HG03378 (cell line): ENCODE measurements around the gene CCDC171.
A peak's percentile ranks its signal among the peaks of the same experiment; 100 is the strongest.

Experiments used
- ATAC-seq: cut with Tn5 transposase; IDR thresholded peaks from one replicate; pipeline ENCODE4 v1.9.1; 2021; ENCODE audit warnings: mild to moderate bottlenecking, moderate library complexity; ENCODE audit not compliant: unreplicated experiment

CCDC171 gene

DNA sequence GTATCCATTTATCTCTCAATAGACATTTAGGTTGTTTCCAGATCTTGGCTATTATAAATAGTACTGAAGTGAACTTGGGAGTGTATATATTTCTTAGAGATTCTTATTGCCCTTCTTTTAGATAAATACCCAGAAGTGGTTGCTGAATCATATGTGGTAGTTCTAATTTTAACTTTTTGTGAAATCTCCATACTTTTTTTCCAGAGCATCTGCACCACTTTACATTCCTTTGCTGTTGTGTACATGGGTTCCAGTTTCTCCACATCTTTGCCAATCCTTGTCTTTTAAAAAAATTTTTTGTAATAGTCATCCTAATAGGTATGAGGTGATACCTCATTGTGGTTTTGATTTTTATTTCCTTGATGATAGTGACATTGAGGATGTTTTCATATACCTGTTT lies 303.7 kb downstream of the CCDC171 start:
- no peak for ATAC-seq

DNA sequence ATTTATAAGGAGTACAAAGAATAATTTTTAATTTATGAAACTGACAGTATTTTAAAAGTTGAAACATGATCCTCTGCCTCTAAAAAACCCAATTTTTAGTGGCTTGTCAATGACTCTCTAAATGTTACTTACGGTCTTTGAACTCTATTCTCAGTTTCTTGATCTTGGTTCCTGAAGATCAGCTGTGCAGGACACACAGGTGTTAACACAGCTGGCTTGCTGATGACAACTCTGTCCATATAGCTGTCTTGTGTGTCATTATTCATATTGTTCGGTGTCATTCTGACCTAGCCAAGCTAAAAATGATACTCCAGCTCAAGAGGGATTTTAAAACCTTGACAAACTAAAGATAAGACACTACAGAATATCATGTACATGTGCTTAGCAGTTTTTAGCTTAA lies 314.5 kb downstream of the CCDC171 start:
- no peak for ATAC-seq

DNA sequence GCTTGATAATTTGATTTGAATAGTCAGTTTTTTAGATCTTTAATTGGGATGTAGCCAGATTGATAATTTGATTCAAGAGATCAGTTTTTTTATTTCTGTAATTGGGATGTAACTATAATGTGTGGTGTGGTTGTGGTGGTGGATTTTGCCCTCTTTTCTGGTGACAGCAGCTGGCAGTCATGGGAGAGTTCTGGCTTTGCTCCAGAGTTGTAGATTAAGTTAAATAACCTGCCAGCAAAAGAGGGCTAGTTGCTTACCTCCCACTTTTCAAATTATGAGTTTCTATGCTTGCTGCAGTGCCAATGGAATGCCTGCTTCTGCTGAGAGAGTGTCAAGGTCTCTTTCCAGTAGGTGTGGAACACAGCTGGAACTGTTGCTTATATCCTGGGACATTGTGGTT lies 315.1 kb downstream of the CCDC171 start:
- ATAC-seq = no peak

DNA sequence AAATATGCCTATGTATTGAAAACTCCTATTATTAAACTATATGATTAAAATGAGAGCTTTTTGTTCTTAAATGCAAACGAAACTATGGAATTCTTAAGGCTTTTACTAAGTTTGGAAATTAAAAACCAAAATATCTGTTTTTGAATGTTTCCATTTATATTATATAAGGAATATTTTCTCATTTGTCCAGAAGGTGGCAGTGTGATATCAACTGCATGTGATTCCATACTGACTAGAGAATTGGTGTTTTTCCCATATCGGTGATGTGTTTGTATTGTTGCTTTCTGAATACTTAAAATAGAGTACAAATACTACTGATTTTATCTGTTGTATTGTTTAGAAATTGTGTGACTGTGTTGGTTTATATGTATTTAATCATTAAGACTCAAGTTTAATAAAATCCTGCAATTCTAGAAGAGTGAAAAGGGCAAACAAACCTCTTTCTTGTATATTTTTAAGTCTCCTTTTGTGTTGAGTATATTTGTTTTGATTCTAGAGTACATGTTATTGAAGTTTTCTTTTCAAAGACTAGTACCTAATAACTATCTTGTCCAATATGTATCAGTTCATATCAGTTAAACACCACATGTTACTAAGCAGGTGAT lies 320.8 kb downstream of the CCDC171 start:
- ATAC-seq = peak; percentile 67

DNA sequence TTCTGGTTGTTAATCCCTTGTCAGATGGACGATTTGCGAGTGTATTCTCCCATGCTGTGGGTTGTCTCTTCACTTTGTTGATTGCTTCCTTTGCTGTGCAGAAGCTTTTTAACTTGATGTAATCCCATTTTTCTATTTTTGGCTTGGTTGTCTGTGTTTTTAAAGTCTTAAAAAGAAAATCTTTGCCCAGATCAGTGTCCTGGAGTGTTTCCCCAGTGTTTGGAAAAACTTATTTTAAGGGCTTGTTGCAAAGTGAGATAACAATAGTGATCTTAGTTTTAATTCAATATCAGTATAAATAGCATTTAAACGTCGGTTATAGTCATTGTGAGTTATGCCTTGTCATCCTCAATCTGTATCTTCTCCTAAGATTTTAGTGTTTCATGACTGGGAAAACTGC lies 329.5 kb downstream of the CCDC171 start:
- no peak for ATAC-seq

DNA sequence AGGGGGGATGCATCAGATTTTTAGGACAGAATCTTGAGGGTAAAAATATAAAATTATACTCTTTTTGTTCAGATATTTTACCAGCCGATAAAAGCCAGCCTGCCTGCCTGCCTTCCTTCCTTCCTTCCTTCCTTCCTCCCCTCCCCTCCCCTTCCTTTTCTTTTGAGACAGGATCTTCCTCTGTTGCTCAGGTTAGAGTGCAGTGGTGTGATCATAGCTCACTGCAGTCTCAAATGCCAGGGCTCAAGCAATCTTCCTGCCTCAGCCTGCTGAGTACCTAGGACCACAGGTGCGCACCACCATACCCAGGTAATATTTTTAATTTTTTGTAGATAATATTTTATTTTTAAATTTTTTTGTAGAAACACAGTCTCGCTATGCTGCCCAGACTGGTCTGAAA lies 330.0 kb downstream of the CCDC171 start:
- ATAC-seq = no peak

DNA sequence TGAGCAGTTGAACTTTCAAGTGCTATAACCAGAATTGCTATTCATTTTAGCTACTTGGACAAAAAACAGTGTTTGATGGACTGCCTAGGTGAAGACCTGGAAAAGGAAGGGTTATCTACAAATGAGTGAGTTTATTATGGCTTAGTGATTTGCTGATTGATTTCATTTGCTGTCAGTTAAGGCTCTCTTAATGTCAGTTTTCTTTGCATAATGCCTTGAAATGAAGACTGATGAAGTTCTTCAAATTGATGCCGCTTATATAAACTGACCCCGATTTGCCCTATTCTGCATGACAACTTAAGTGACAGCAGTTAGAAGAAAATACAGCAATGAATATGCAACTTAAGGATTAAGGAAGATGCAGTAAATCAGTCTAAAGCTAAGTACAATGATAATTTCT lies 332.6 kb downstream of the CCDC171 start:
- no peak for ATAC-seq

DNA sequence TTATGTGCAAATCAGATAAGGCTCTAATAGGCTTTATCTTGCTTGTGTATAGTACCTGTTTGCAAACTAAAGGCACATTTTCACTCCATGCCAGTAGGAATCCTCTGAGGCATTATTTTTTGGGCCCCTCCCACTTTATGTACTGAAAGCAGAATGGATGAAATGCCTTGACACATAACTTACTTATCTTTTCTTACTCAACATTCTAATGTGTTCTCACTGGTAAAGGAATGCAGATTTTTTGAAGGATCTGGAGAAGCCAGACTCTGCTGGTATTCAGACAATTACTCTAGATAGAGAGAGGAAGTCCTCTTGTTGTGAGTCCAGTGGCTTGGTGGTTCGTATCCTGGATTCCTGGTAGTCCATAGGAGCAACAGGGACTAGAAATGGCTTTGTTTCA lies 336.7 kb downstream of the CCDC171 start:
- ATAC-seq = no peak

DNA sequence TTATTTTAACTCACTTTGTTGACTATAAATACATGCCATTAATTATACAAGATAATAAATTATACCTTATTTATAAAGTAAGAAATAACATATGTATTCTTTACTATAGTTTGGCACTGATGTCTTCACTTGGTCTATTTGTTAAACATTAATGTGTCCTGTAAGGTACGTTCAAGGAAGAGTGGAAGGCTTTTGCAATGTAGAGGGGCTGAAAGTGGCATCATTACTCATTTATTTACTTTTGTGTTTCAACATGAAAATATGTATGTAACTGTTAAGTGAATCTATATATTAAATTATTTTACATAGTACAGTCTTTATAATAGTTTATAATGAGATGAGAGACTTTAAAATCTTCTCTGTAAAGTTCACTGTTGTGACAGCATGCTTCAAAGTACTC lies 348.7 kb downstream of the CCDC171 start:
- ATAC-seq = no peak

DNA sequence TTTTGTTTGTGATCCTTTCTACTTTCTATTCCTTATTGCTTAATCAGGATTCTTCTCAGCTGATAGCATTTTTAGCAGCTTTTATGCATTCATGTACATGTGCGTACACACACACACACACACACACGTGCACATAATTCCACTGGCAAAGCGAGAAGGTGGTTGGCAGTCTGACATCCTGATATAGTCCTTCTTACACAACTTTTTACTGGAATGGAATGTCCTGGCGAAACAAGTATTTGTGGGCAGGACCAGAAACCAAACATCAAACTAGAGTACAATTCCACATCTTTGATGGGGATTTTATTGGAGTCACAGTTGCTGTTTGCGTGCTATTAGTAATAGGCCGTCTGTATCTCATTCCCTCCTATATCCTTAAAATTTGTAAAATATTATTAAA lies 356.5 kb downstream of the CCDC171 start:
- no peak for ATAC-seq

DNA sequence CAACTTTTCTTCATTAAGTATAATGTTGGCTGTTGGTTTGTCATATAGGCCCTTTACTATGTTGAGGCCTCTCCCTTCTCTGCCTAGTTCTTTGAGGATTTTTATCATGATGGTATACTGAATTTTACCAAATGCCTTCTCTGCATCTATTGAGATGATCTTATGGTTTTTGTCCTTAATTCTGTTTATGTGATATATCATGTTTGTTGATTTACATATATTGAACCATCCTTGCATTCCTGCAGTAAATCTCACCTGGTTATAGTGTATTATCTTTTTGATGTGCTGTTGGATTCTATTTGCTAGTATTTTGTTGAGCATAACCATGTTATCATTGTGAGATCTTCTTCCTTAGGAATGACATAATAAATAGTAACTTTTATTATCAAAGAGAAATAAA lies 362.9 kb downstream of the CCDC171 start:
- no peak for ATAC-seq

DNA sequence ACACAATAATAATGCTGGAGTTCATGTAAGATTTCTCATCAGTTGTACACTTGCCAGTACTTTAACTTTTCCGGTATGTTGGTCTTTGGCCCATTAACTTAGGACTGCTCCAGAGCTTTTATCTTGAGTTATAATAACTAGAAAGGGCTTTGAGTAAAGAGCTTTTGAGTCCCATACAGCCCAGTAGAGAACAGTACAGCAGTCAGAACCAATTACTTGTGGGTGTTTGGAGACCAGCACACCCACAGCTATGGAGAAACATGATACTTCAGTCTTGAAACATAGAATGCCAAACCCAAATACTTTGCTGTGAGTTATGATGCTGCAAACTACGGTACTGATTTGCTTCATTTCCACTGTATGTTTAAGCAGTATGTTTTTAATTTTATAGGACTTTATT lies 374.3 kb downstream of the CCDC171 start:
- no peak for ATAC-seq

DNA sequence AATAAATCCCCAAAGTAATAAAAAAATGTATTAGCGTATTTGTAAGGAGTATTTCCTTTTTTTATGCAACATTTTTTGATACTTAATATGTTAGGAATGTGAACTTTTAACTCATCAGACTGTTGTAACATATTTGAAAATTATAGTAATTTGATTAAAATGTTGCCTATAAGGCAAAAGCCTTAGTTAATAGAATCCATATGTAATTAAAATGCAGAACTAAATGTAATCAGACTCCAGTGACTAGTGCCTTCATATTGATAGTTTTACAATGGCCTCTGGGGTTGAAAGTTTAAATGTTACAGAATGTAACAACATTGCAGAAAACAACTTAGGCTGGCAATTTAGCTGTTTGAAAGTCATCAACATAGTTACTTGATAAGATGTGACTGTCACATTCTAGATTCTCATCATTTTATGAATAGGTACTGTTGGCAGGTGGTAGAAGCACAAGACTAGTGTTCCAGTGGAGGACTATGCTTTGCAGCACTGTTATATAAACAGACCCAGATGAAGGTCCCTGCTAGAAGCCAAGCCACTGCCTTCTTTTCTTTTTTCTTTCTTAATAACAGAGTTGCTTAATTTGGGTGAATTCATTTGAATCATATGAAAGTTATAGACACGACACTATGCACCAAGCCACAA lies 382.9 kb downstream of the CCDC171 start:
- no peak for ATAC-seq

DNA sequence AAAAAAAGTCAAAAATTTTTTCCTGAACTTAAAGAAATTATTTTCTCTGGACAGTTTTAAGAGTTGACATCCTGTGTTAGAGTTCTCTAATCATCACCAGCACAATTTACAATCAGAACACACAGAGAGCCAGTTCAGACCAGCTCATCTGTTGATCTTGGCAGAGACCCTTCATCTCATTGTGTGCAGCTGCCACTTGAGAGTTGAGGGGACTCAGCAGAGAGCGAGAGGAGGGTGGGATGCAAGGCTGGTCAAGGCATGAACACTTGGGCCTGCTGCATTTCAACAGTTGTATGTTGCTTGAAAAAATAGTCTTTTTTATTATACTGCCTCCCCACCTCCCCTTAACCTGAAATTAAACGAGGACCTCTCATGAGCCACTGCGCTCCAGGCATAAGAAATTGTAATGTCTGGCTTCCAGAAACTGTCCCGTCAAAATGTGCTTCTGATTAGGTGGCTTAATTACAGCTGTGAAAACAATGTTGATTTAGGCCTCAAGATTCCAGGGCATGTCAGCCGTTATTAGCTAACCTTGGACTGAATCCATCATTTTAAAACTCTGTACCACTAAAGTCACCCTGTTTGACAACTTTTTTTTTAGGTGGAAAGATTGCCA lies 383.6 kb downstream of the CCDC171 start:
- no peak for ATAC-seq

DNA sequence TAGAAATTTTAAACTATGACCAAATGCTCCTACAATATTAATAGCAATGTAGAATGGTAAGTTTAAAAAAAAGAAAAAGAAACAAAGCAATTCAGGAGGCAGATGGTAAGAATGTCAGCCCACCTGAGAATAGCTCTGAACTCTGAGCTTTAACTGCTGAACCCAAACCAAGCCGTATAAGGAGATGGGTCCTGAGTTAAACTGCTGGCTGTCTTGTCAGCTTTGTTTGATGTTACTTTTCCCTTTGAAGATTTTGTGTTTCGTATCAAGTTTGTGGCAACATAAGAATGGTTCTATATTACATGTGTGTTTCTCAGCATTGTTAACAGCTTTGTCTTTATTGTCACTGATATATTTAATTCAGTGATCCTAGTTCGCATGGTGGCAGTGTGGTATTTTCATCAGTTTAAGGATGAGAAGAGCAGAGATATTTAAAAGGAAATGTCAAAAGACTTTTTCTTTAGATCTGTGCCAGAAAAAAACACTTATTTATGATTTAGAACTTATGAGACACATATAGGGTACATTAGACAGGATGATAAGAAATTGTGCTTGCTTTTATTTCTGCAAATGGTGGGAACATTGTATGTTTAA lies 390.1 kb downstream of the CCDC171 start:
- no peak for ATAC-seq

DNA sequence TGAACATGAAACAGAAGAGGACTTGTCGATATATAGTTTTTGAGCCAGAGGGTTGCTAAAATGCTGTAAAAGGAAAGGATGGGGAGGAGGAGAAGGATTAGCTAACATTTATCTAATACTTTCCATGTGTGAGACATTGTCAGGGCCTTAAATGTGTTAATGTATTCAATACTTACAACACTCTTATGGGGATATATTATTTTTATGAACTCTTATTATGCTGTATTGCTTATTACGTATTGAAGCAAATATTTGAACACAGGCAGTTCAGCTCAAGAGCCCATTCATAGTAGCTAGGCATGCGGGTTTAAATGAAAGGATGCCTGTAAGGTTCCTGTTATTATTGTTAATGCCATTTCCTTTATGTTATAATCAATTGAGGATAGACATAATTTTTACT lies 391.5 kb downstream of the CCDC171 start:
- no peak for ATAC-seq

DNA sequence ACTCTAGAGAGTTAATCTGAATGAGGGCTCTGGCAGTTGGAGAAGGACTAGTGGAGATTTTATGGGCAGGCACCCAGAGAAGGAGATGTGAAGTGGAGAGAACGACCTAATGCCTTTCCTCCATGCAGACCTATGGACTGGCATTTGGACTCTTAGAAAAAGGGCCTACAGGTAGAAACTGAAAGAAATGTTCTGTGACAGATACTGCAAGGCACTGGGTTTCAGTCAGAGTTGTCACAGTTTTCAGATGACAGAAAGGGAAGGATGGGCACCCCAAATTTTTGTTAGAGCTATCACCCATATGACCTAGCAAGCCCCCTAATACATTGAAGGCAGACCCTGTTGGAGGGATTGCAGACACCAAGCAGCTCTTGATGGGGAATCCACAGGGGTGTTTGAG lies 406.8 kb downstream of the CCDC171 start:
- no peak for ATAC-seq

DNA sequence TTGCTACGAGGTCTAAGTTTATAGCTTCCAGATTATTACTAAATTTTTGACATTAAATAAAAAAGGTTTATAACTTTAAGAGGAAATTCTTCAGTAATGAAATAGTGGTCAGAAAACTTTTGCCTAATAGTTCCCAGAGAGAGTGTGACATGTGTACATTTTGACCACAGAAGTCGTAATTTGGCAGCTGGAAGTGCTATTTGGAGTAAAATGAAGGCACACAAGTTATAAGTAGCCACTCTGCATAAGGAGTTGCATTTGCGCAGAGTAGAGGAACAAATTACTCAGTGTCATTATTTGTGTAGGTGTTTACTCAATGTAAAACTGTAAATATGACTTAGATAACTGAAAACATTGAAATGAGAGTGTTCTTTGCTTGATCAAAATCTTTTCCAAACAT lies 408.4 kb downstream of the CCDC171 start:
- no peak for ATAC-seq

DNA sequence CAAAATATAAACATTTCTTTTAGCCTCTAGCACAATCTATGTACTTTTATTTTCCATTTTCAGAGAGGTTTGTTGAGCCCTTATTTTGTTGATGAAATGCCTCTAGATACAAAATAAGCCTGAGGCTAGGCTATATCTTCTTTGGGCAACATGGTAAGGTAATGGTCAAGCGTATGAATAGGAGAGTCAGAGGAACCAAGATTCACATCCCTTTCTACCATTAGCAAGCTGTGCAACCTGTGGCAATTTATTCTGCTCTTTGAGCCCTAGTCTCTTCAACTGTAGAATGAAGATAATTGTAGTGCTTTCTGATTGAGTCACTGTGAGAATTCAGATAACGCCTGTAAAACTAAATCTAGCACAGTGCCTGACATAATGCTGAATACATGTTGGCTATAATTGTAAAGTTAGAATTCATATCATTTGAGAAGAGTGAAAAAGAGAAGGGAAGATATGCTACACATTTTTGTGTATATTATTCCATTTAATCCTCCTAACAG lies 412.5 kb downstream of the CCDC171 start:
- no peak for ATAC-seq

DNA sequence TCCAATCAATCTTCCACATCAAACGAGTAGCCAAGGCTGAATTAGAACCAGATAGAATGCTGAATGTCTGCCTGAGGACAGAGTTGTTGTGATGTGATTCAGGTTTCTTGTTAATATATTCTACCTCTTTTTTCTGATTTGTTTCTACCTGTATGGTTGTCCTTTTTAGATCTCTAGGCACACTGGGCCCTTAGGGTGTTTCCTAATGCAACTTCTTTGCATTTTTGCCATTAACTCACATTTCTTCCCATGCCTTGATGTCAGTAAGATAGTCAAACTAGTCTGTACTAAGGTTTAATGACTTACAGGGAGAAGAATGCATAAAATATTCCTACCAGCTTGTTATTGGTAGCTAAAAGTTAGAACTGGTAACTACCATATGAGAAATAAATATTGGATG lies 413.6 kb downstream of the CCDC171 start:
- ATAC-seq = no peak

DNA sequence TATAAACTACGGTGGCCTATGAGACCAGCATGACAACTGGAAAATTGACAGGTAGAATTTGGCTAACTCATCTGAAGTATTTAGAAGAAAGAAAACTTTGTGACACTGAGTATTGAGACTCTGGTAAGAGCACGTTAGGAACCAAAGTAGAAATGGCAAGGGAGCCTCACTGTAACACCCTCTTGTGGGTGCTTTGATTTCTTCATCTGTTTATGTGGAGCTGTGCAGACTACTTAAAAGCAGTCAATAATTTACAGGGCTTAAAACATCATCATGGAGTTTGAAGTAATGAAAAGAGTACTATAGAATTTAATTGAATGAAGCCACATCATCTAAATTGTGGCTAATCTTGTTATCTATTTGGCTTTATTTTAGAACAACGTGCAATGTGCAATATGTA lies 414.2 kb downstream of the CCDC171 start:
- ATAC-seq = no peak

DNA sequence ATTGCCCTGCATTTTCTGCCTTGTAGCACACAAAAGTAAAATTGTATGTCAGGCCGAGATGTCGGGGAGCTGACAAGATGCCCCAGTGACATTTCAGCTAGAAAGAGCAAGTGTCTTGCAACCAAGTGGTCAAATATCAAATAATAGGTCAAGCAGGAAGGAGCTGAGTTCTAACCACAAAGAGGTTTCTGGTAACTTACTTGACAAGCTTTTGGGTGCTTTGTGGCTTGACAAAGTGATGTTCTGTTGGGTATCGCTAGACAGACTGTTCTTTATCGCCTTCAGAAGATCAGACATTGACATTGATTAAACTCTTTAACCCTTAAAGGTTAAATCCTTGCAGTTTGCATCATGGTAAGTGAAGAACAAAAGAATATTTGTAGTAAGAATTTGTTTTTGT lies 419.9 kb downstream of the CCDC171 start:
- no peak for ATAC-seq
